Fibroblast of skin of back (primary cell): Measurements from ENCODE around the gene LCE1A. TPM values are rescaled to one million over a fixed set of nuclear protein-coding genes. Genes with fewer than 3 reads are reported as not detected.

ENCODE experiments used
- DNase-seq: peaks from one replicate; pipeline ENCODE4 v3.0.0-alpha.2; 2013
- polyA plus RNA-seq, 2 experiments: library from polyadenylated mRNA; unstranded; fragments of 120-200 nt; gene quantifications; one replicate each; pipeline ENCODE4 v1.2.1, GENCODE V29; 2013; ENCODE audit not compliant: insufficient read length in 2 of 2

The LCE1A gene, protein sequence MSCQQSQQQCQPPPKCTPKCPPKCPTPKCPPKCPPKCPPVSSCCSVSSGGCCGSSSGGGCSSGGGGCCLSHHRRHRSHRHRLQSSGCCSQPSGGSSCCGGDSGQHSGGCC
- polyA plus RNA-seq (2013, experiment 1 of 2; ENCODE audit: insufficient read length): not detected
- not detected for polyA plus RNA-seq (2013, experiment 2 of 2; ENCODE audit: insufficient read length)

DNA sequence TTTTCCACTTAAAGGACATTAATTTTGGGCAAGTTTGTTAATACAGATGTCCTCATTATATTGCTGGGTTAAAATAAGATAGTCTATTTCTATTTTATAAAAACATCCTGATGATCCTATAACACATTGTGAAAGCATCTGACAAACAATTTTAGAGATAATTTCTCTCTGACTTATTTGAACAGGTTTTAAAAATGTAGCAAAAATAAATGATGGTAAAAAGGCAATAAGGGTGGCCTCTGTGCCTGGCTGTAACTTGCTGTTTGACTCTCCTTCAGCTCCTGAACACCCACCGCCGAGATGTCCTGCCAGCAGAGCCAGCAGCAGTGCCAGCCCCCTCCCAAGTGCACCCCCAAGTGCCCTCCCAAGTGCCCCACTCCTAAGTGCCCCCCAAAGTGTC is at the start of gene LCE1A:
LCE1A (plus strand) TSS at position 301 of the 400 bp plus-strand sequence; CDS start at position 301, 0 bp downstream.
- DNase-seq: no peak

DNA sequence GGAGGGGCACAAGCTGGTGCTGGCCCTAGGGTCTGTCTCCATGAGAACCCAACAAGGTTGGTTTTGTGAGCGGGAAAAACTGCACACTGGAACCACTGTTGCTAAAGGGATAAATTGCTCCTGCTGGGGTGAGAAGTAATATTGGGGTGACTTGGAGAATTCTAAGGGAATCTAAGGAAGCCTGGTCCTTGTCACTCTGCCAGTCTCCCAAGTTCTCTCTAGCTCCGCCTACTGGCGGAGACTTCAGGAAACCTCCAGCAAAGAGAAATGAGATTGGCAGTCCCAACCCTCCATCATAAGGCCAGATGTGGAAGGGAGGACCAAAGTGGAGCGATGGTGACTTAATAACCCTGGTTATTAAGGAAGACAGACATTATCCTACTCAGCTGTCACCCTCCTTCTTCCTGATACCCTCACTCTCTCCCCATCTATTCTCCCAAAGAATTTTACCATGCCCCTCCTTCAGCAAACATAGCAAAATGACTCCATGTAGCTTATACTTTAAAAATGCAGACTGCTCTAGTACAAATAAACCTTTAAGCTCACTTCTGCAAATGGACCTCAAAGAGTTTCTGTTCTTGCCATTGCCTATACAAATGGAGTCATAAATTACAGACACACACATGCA is 49.6 kb upstream of the LCE1A start:
- DNase-seq: peak; percentile 6

DNA sequence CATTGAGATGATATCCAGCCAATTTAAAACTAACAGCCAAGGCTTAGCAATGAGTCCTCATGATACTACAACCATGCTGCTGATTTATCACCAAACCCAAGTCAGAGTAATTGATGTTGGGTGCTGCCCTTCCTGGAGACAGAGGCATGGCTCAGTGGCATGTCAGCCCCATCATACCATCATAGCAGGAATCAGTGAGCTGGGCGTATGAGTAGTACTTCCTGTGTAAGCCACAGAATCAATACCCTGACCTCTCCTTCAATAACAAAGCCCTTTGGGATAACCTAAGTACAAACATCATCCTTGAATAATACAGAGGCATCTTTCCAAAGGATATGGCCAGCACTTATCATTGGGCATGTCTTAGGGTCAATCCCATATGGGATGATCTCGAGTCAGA is 44.2 kb upstream of the LCE1A start:
- DNase-seq: no peak

DNA sequence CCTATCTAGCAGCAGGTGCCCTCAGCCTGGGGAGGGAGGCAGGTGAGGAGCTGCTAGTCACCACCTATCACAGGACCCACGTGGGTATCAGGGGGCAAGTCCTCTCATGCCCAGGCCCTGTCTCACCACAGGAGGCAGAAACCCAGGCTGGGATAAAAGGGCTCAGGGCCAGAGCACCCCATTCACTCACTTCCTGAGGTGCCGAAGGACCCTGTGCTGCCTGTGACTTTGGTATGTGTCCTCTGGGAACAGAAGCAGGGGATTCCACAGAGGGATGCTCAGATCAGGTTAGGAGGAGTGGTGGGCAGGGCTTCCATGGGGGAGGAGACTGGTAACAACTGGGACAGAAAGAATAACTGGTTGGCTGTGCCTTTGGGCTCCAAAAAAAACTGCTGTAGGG is 41.2 kb upstream of the LCE1A start, which contains the start of gene LCE1E:
LCE1E (plus strand) TSS at position 181 of the 400 bp plus-strand sequence. CDS start 1,043 bp downstream, outside the sequence.
- no peak for DNase-seq

DNA sequence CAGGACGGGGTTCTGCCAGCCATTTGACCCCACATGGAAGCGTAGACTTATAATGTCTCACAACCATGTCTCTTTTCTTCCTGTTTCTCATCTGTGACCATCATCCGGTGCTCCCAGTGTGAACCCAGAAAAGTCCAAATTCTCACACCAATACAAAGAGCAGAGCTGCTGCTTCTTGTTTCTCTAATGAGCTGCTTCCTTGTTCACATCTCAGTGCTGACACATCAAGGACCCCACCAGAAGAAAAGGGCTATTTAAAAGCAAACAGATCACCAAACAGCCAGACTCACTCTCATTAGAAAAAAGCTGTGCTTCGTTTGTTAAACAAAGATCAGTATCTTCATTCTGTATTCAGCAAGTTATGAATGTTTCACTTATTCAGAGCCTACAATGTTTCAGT is 31.6 kb upstream of the LCE1A start:
- no peak for DNase-seq

DNA sequence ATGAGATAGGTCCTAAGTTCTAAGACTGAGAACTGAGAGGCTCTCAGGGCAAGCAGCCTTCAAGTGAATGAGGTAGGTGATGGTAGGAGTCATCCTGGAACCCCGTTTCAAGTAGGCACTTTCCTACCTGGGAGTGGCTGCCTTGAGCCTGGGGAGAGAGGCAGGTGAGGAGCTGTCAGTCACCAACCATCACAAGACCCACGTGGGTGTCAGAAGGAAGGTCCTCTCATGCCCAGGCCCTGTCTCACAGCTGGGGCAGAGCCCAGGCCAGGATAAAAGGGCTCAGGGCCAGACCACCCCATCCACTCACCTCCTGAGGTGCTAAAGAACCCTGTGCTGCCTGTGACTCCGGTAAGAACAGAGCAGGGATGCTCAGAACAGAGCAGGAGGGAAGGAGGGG is 30.9 kb upstream of the LCE1A start, which contains the start of gene LCE1D:
LCE1D (plus strand) TSS at position 301 of the 400 bp plus-strand sequence. CDS start 1,074 bp downstream, outside the sequence.
- DNase-seq: no peak

DNA sequence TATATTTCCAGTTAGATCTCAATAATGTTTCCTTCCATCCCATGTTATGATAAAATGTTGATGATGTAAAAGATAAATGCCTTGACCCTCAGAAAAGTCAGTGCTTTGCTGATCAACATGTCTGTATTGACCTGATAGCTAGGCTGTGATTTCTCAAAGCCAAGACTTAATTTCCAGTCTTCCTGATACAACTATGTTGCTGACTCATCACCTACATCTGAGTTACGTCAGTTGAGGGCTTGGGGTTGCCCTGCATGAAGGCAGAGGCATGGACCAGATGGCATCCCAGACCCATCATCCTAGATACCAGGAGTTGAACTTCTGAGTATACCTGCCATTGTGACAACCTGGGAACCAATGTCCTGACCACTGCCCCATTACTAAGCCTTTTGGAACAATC is 25.9 kb upstream of the LCE1A start:
- DNase-seq: no peak

DNA sequence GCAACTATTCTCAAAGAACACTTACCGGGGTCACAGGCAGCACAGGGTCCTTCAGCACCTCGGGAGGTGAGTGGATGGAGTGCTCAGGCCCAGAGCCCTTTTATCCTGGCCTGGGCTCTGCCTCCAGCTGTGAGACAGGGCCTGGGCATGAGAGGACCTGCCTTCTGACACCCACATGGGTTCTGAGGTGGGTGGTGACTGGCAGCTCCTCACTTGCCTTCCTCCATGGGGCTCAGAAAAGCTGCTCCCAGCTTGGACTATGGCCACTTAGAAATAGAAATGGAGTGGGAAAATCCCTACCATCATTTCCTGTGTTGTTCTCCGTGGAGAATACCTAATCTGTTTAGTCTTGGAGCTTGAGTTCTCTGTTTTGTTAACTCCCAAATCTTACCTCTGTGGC is 20.7 kb upstream of the LCE1A start, which contains the start of gene LCE1C:
LCE1C (minus strand) TSS at position 76 of the 400 bp plus-strand sequence. CDS start 1,173 bp downstream, outside the sequence.
- no peak for DNase-seq

DNA sequence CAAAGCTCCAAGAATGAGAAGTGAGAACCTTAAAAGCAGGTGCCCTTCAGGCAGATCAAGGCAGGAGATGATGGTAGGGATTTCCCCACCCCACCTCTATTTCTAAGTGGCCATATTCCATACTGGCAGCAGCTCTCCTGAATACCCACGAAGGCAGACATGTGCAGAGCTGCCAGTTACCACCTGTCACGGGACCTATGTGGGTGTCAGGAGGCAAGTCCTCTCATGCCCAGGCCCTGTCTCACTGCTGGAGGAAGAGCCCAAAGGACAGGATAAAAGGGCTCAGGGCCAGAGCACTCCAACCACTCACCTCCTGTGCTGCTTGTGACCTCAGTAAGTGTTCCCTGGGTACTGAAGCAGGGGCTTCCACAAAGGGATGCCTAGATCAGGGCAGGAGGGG is 16.2 kb upstream of the LCE1A start:
- no peak for DNase-seq

DNA sequence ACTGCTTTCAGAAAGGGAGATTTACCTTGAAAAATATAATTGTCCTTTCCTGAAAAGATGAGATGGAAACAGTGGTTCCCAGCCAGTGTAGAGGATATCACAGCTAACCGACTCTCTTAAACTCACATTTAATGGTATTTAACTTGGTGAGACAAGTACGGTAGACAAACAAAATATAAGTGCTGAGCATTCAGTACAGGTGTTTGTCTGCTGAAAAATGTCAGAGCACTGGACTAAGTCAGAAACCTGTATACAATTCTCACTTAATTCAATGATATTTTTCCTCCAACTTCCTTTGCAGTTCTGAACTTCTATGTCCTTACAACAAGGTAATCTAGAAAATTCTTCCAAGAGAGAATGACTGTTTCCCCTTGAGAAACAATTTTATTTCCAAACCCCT is 15.6 kb upstream of the LCE1A start, which contains the start of gene LCE1B:
LCE1B (plus strand) TSS at position 301 of the 400 bp plus-strand sequence. CDS start 476 bp downstream, outside the sequence.
- no peak for DNase-seq

DNA sequence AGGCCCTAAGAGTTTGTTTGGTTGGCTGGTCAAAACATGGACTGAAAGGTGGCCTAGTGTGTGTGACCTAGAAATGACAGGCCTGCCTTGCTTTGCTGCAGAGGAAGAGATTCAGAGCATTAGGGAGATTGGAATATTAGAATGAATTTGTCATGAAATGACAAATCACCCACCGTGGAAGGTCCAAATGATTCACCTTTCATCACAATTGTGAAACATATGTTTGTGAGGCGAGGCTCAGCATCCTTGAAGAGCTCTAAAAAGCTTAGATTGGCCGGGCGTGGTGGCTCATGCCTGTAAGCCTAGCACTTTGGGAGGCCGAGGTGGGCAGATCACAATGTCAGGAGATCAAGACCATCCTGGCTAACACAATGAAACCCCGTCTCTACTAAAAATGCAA is 10.0 kb upstream of the LCE1A start:
- no peak for DNase-seq

DNA sequence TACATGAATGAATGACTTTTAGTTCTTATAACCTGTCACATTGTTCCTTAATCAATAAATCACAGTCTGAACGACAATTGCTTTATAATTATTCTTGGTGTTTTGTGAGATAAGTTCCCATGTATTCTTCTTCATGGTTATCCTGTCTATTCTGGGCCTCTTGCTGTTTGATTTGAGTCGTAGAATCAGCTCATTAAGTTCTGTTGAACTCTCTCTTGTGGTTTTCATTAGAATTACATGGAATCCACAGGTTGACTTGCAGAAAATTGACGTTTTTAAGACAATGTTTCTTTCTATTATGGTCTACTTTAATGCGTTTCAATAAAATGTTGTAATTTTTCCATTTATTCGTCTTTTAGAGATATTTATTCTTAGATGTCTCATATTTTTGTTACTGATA is 4.0 kb upstream of the LCE1A start:
- no peak for DNase-seq

DNA sequence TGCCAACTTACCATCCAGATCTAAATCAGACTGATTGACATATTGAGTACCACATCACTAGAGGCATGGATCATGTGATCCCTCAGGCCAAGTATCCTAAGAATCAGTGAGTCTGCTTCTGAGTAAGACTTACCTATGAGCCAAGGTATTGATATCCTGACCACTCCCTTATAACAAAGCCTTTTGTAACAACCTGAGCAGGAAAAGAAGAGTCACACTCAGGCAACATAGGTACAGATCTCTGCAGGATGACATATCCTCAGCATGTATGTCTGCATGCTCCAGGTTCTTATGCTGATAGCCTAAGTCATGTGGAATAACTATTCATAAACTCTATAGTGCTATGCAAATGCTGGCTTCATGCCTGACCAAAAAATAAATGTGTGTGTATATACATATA is 2.3 kb upstream of the LCE1A start:
- DNase-seq: no peak

DNA sequence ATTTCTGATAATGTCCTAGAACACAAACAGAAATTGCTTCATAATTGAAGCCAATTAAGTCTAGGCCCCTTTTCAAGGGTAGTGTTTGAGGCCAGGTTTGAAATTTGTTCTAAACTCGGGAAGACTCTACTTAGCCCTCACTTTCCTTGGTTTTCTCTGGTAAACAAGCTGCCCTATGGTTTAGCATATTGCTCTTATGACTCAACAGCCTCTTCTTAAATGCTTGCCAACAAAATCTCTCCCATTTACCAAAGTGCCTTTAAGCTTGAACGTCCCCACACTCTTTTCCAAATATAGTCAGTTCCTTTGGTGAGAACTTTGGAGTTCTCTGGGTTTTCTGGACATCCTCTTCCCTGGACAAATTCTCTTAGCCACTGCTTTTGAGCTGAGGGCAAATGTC is 9.6 kb downstream of the LCE1A start:
- DNase-seq: no peak

DNA sequence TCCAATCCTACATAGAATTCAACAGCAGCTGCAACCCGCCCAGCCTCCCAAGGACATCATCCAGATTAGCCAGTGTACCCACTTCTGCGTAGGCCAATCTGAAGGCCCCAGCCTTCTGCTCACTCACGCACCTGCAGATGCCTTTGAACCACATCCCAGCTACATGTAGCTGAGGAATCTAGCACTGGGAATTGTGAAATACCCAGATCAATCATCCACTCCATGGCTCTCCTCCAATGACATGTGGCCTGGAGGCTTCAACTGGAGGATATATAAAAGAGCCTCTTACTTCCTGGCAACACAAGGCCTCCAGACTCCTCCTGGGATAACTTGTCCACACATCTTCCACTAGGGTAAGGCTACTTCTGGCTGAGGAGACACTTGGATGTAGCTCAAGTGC is 15.3 kb downstream of the LCE1A start, which contains the start of gene LCE6A:
LCE6A (plus strand) TSS at position 301 of the 400 bp plus-strand sequence. CDS start 665 bp downstream, outside the sequence.
- DNase-seq: no peak

DNA sequence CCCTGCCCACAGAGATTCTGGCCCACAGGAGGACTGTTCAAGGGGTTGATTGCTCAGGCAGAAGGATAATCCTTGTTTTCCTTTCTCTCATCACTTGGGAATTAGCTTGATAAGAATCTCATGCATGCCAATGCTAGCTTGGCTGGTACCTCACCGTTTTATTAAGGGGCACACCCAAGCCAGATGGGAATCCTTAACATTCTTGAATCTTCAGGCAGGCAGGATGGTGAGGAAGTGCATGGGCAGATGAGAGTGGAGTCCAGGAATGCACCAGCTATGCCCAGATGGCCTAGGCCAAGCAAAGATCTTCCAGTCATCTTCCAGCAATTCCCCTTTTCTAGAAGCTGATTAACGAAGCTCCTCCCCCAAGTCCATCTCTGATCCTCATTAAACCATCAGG is 28.4 kb downstream of the LCE1A start:
- DNase-seq: no peak

DNA sequence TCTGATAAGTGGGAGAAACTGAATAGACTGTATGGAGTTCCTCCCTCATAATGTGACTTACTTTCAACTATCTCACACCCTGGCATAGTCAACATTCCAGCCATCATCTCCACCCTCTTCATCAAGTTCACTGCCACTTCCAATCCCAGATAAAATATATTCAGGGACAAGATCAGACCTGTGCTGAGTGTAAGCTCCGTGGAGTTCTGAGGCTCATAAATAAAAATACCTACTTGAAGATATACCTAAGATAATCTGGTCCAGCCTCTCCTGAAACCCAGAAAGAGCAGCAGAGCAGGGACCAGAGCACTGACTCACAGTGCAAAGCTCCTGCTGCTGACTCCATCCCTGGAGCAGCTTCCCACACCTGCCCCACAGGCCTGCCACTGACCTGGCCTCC is 30.8 kb downstream of the LCE1A start:
- DNase-seq: no peak

DNA sequence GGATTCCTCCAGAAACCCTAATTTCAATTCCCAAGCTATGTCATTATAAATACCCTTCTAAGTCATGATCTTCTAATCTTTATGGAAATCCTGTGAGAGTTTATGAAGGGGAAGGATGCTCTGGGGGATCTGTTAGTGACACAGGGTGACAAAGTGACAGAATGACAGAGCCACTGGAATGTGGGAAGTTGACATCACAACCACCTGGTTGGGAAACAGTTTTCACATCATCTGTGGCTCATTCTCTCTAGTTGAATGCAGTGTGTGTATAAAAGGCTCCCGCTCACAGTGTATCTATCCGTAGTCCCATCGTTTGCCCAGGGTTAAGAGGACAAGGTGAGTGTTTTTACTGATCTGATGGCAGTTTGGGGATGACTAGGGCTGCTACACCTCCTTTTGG is 32.4 kb downstream of the LCE1A start, which contains the start of gene LCE7A:
LCE7A (plus strand) TSS at position 301 of the 400 bp plus-strand sequence. CDS start 702 bp downstream, outside the sequence.
- no peak for DNase-seq

DNA sequence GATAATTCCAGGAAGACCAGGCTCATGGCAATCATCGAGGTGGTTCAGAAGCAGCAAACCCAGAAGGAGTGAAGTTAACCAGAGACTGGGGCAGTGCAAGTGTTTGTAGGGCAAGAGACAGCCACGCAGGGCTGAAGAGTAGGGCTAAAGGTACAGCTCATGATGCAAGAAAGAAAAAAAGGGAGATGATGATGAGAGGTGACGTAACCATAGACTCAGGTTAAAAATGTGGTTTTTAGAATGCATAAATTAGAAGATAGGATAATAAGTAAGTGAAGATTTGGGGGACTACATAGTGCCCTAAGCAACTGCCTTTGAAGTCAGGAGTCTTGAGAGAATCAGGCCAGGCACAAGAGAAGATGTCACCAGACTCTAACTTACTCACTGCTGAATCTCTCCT is 32.9 kb downstream of the LCE1A start:
- no peak for DNase-seq

DNA sequence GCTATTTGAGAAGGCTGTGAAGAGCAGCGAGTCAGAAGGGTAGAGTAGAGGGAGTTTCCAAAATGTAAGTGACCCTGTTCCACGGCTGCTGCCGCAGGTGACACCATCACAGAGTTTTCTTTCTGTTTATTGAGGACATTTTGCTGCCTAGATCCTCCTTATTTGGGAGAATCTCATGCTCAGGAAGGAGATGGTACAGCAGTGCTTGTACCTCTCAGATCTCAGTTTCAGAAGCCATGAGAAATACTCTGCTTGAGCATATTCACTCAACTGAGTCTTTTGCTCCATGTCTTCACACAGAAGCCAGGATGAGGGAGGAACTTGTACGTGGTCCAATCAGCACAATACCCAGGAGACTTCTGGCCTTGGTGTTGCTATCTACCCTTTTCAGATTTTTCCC is 34.1 kb downstream of the LCE1A start:
- DNase-seq: no peak

DNA sequence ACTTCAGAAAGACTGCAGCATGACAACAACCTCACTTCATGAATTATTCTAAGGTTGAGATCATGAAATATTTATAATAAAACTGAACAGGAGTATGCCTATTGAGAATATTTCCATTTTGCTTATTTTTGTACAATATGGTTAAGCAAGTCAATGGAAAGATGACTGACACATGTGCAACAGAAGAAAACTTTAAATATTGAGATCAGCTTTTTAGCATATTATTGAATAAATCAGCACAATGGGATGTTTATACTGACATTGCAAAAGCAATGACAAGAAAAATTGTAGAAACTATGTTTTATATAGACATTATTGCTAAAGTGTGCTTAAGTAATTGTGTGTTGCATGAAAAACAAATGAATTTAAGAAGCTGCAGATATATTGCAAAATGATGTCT is 37.2 kb downstream of the LCE1A start:
- DNase-seq: no peak

DNA sequence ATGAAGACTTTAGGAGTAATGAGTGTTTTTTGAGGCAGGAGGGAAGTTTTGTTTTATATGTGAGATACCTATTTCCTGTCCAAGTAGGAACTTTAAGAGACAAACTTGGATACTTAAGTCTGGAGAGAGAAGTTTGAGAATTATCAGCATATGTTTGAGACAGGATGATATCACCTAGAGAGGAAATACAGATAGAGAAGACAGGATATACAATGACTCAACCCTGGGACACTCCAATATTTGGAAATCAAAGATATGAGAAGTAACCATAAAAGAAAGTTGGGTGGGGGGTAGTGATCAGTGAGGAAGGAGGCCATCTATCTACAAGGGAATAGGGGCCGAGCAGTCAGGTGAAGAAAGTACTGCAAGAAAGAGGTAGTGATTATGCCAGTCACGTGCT is 39.0 kb downstream of the LCE1A start:
- DNase-seq: no peak

DNA sequence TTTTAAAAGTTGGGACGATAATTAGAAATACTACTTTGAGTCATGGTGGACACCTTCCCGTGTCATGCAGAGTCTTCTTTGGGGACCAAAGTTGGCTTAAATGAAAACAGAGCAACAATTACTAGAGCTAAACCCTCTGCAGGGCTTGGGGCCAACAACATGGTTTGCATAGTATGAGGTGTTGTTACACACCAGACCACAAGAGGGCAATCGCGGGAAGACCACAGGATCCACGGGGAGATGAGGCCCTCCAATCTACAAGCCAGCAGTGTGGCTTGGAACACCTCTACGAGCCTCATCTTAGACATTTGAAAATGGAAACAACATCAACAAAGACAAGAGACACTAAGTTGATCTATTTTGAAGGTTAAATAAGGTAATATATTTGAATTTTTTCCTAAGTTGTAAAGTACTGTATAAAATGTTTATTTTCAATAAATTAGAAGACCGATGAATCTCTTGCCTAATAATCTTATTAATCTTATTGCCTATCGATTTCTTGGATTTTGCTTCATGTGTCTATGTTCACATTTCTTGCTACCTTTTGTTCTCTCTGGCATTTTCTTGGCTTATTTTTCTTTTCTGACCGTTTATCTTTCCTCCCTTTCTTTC is 42.6 kb downstream of the LCE1A start:
- peak; percentile 65 for DNase-seq
